UCSD-AML1 (cell line): ENCODE data around the gene TMEM154.

Experiments used
- DNase-seq: peaks from one replicate; lab custom pipeline; 2025; ENCODE audit not compliant: unreplicated experiment; lab: John Stamatoyannopoulos, UW

Gene TMEM154

DNA sequence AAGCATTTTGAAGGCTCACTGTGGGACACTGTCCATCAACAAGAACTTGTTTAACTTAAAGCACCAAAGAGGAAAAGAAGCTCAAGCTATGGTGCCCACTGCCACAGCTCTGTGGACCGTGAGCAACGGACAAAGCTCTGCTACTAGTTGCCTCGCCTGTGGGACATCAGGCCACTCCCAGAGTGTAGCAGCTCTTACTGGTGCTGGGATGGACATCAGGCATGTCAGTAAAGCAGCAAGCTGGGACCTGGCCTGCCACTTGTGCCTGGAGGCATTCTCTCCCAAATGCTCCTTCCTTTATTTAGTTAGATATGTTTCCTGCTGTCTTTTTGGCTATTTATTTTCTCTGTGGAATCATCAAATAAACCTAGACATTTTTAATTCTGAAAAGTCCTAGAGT is 46.7 kb downstream of the TMEM154 start:
- no peak for DNase-seq

DNA sequence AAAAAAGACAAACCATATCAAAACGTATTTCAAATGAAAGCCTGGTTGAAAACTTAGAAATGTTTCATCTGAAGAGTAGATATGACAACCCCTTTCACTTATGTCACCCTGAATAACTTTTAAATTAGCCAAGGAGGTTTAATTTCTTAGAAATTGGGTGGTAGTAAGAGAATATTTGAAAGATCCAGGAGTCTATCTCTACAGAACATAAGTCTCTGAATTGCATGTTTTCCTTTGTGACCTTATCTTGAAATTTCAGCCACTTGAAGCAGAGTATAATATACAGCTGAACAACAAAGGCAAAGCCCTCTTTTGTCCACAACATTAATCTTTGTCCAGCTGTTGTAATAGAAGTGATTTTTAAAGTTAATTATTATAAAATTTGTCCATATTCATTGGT is 49.5 kb downstream of the TMEM154 start:
- DNase-seq: no peak

DNA sequence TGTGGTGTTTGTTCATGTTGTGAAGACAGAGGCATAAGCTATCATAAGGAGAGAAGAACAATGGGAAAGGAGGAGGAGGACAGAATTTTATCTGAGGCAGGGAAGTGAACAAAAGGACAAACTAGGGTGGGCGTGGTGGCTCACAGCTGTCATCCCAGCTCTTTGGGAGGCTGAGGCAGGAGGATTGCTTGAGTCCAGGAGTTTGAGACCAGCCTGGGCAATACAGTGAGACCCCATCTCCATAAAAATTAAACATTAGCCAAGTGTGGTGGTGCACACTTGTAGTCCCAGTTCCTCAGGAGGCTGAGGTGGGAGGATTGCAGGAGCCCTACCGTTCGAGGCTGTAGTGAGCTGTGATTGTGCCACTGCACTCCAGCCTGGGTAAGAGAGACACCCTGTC is 49.9 kb downstream of the TMEM154 start:
- no peak for DNase-seq

DNA sequence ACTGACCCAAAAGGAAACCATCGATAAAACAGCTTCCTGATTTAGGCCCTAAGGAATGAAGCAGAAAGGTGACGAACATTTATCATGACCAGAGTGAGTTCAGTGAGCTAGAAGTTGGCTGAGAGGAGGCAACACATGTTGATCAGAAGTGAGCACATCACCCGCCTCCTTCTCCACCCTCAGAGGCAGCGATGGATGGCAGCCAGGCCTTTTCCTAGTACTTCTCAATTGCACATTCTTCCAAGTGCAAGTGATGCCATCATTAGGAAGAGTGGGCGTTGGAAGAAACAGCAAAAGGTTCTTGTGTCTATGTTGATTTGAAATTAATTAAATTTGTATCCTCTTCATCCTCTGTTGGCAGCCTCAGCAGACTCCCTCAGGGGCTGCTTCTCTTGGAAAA is 51.7 kb downstream of the TMEM154 start:
- no peak for DNase-seq

DNA sequence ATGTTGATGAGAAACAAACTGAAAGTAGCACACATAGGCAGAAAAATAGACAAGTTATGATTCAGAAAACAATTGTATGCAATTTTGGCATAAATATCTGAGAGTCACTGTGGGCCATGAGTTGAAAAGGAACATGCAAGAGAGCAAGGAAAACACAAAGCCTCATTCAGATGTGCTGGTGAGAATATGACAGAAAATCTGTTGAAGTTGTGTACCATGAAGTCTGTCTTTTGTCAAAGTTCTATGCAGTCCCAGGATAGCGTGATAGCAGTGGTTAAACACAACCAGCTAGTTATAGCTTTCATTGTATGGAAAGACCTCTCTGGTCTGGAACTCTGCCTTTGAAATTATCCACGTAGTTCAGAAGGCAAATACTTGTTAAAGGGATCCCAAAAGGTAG is 53.0 kb downstream of the TMEM154 start:
- no peak for DNase-seq

DNA sequence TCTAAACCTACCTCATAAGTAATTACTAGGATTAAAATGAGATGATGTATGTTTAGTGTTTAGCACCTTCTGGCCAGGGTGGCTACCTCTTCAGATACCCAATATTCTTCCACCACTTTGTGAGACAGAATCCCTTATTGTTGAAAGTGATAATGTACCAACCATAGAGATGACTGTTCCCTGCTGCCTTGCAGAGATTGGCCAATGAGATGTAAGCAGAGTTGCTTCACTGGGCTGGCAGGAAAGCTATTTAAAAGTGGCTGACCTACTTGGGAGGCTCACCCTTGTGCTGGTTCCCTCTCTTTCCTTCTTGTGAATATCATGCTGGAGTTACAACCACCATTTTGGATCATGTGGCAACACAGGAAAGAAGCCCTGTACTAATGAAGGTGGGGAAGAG is 58.9 kb downstream of the TMEM154 start:
- DNase-seq: no peak

DNA sequence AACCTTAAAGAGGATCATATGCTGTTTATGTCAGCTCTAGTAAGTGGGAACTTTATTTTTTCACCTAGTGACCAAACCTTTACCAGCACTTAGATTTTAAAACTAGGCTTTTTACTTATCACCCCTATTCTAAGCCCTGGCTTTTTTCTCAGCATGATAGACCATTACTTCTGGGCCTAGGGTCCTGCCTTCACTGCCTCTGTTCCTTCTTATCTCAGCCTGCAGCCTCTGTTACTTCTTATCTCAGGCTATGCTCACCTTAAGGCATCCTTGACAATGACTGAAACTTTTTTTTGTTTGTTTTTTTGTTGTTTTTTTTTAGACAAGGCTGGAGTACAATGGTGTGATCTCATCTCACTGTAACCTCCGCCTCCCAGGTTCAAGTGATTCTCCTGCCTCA is 59.6 kb downstream of the TMEM154 start:
- DNase-seq: no peak

DNA sequence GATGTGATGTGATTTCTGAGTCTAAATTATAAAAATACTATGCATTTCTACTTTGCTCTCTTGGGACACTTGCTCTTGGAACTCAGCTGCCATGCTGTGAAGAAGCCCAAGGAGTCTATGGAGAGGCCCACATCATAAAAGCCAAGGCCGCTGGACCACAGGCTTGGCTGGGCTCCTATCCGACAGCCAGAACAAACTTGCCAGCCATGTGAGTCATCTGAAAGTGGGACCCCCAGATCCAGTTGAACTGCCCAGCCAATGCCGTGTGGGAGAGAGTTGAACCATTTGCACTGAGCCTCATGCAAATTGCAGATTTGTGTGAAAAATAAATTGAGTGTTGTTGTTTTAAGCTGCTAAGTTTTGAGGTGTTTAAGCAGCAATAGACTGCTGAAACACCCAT is 60.2 kb downstream of the TMEM154 start:
- DNase-seq: no peak

DNA sequence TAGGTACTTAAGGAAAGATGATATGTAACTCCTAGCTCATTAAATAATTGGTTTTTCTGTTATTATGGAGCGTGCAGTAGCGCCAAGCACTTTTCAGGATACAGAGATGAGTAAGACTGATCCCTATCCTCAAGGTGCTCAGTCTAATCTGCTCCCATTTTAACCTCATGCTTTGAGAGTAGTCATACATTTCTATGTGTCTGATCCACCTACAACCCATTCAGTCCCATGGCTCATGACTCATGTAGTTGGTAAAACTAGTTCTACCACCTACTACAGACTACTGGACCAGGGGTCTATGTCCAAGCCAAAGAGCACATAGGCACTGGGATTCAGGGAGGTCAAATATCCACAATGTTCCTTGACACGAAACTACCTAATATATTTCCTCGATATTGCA is 60.8 kb downstream of the TMEM154 start:
- DNase-seq: no peak

DNA sequence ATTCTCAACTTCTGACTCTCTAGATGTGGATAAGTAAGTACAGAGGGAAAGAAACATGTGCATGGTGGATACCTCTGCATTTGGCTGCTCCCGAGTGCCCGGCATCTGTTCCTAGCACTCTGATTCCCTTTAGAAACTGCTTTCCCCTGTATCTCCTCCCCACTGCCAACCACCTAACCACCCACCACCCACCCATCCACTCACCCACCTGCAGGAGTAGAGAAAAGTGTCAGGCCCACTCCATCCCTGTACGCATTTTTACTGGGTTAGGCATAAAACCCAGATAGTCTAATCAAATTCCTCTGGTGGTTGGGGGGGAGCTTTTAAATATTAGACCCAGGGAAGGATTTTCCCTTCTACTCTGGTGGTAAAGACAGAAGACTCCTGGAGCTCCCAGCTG is 63.0 kb downstream of the TMEM154 start:
- DNase-seq: no peak

DNA sequence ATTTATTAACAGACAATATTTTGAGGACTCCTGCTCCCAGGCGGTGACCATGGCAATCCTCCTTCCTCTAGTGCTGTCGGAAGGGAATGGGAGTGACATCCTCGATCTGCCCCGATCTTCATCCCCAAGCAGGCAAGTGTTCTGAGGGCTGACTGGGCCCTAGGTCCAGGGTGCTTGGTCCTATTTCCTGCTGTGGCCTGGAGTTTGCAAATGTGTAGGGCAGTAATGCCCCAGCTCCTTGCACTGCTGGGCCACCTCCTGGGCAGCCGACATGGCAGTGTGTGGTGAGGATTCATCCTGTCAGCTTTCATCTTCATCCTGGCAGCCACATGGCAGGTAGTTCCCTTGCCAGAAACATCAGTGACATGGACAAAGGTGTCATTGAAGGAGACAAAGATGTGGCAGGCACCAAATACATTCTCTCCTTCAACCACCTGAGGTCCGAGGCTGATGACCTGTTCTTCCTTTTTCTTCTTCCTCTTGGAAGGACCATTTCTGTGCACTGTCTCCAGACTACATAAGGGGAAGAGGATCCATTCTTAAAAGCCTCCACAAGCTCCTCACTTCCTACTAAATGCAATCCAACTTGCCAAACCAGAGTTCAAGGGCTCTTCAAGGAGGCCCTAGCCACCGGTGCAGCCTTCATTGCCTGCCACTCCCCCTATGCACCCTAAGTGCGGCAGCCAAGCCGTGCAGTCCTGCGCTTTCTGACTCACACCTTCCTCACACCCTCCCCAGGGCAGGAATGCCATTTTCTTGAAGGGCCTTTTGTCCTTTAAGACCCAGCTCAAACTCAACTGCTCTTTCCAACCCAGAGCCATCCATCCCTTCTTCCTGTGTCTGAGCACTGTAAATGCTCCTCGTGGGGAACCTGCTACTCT is 65.7 kb downstream of the TMEM154 start:
- DNase-seq: no peak

DNA sequence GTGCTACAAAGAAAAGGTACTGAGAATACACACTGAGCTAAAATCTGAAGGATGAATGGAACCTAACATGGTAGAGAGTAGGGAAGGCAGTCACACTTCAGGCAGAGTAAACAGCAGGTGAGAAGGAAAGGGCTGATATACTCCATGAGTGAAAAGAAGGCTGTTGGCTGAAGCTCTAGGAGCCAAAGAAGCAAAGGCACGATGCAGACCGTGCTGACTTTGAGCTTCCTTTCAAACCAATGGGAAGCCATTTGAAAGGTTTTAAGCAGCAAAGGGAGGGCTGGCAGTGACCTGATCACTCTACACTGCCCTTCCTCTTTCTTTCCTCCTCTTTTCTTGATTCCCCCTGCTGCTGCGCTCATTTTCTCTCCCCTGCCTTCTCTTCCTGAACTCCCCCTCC is 66.4 kb downstream of the TMEM154 start:
- no peak for DNase-seq

DNA sequence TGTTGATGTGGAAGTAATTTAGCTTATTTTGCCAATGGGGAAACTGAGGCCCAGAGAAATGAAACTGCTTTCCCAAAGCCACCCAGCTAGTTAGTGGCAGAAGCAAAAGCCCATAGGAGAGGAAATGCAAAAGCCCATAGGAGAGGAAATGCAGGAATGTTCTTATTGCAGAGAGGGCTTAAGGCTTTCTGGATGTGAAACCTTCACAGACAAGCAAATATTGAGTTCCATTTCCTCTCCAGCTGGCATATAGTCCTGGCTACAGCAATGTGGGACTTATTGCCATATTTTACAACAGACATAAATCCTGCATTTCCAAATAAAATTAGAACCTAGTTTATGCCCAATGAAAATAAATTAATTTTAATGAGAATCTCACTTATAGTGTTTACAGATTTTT is 69.7 kb downstream of the TMEM154 start:
- DNase-seq: no peak

DNA sequence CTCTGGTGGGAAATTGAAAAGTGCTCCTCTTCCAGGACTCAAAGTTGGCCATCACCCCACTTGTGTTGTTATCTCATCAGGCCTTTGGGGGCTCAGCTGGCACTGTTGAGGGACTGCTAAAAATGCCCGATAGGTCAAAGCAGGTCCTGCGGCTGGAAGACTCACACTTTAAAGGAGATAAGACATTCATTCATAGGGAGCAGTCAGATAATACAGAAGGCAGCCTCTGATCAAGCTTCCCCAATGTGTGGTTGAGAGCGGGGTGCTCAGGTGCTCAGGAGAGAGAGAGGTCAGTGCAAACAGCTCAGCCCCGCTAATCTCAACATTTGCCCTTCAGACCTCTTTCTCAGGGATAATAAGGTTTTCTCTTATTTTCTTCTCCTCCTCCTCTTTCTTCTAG is 70.3 kb downstream of the TMEM154 start:
- no peak for DNase-seq

DNA sequence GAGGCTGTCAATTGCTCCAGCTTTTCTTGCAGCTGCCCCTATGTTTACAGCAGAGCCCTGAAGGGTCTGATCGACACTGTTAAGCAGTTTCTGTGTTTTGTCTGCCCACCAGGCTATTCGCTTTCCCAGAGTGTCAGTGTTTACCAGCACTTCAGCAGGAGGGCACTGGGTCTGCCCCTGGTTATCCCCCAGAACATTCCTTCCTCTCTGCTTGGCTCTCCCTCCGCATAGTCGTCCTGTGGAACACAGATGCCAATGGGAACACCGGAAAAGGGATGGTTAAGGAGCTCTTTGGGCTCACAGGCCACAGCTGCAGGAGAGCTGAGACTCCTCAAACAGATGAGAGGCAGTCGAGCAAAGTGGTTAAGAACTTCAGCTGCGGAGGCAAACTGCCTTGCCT is 72.6 kb downstream of the TMEM154 start:
- no peak for DNase-seq

DNA sequence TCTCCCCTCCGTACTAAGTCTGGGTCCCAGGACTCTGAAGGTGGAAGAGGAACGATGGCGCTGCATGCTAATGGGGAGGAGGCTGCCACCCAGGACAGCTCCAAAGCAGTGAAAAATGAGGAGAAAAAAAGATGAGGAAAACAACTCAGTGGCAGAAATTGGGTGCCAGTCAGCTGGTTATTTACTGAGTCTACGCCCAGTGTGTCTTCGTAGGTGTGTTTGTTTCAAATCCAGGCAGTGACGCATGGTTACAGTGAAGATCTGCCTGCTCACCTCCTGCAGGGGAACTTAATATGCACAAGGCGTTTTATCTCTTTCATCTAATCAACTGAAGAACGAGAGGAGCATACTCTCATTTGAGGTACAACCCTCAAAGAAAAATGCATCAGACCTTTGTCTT is 73.0 kb downstream of the TMEM154 start:
- DNase-seq: no peak

DNA sequence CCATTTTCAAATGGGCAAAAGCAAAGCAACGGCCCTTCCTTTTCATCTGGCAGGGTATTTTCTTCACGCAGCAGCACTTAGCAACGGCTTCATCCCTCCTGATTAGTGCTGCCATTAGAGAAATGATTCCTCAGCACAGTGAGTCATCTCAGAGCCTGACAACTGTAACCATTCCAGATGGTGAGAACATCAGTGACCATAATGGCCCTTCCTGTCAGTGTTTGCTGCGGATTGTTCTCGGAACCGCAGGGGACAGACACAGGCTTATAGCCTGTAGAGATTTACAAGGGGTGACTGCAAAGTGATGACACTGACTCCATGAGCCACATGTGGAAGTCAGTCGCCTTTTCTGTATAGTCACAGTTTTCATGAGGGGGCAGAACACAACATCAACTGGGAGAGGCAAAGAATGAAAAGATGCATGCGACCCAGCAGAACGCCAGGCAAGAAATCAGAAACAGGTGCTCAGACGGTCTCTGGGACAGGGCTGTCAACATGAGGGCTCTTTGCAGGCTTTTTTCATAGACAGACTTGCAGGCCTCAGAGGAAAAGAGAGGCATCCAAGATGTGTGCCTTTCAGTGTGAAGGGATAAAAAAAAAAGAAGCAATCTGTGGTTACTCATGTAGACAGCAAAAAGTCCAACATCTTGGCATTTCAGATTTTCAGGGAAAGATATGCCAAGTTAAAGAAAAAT is 74.0 kb downstream of the TMEM154 start:
- no peak for DNase-seq

DNA sequence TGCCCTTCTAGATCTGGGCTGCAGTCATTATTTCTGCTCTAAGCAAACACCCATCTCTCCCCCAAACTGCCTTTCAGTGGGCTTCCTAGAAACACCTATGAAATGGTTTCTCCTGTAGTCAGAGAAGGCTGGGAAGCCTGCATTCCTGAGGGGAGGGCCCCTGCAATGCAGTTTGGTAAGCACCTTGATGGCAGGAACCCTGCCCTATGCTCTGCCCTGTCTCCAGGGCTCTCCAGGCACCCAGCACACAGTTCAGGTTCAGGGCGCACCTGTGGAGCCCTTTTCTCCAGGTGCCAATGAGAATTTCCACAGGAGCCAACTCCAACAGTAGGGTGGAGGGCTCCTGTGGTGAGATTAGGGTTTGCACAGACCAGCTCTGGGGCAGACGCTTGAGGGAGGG is 74.8 kb downstream of the TMEM154 start:
- DNase-seq: no peak

DNA sequence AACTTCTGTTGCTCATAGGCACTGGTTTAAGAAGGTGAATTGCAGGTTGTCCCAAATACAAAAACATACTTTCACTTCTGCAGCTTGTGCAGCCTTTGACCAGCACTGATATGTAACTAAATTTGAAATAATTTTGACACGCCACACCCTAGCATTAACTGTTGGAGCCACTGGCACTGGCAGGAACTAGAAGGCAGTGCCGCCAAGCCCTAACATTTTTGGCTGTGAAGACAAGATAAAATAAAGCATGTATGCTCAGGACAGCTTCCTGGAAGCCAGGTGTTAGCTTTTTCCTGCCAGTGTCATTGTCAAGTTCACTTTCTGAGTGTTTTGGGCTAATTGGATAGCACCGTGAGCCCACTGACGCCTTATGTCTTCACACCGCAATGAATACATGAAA is 78.6 kb downstream of the TMEM154 start:
- no peak for DNase-seq

DNA sequence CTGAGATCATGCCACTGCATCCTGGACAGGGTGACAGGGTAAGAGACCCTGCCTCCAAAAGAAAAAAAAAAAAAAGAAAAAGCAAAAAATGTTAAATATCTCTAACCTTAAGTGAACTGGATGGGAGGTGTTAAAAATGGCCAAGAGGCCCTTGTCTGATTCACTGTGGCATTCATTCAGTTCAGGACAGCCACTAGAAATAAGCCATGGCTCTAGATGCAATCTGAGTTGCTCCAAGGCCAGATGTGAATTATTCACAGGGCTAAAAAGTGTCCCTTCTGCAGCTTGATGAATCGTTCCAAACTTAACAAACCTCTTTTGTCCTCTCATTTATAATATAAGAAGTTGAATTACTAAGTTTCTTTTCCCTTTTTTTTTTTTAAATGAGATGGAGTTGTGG is 80.2 kb downstream of the TMEM154 start:
- DNase-seq: no peak

DNA sequence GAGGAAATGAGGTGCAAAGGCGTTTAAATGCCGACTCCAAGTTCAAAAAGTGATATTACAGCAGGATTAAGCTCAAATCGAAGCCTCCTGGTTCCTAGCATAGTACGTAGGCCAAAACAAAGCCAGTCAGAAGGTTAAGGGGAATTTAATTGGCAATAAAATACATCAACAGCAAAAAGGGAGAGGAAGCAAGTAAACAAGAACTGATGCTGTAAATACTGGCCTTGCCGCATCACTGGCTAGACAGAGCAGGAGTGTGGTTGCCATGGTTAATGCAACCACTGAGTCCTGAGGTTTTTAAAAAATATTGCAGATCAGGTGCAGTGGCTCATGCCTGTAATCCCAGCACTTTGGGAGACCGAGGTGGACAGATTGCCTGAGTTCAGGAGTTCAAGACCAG is 80.7 kb downstream of the TMEM154 start:
- no peak for DNase-seq

DNA sequence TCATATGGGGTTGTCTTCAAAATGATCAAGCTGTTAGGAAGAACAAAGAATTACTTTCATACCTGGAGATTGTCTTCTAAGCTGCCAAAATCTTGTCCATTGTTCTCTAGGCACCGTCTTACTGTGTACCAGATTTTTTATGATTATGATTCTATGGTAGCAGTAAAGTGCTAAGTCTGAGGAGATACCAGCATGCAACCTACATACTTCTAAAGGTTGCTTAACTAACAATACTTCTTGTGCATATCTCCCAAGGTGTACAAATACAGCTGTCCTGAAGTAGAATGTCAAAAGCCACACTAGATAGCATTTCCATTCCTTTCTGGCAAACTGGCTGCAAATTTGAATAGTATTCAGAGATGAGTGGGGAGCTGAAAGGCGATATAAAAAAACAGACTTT is 81.3 kb downstream of the TMEM154 start:
- no peak for DNase-seq
